ENCODE measurements around the gene NECTIN1. TPM values are rescaled to one million over a fixed set of nuclear protein-coding genes. Genes with fewer than 3 reads are reported as not detected.
"Not testable (repeated sequence)": the region's sequence is repeated elsewhere in the genome, so short reads cannot be mapped to it uniquely, and the experiment has no call there.

Gene NECTIN1
- total RNA-seq, 1 donor from 2014 or later, result 17.5 TPM

- no peak for DNase-seq
Observed at GRCh38 chr11:119616586-119617339, 112.2 kb downstream of the NECTIN1 start.

GRCh38 chr11:119615882-119616196 lies 113.2 kb downstream of the NECTIN1 start:
- DNase-seq, result no peak

GRCh38 chr11:119615003-119615881 lies 113.8 kb downstream of the NECTIN1 start:
- peak; percentile 58 for DNase-seq

- DNase-seq, result no peak
Observed at GRCh38 chr11:119614222-119615002, 114.6 kb downstream of the NECTIN1 start.

- no peak for DNase-seq
Observed at GRCh38 chr11:119612814-119613213, 116.2 kb downstream of the NECTIN1 start.

GRCh38 chr11:119610836-119611426 lies 118.1 kb downstream of the NECTIN1 start:
- DNase-seq, result no peak

GRCh38 chr11:119608781-119609180 lies 120.2 kb downstream of the NECTIN1 start:
- no peak for DNase-seq

GRCh38 chr11:119608201-119608600 lies 120.8 kb downstream of the NECTIN1 start:
- no peak for DNase-seq

GRCh38 chr11:119607726-119608125 lies 121.3 kb downstream of the NECTIN1 start:
- DNase-seq, result no peak

- DNase-seq, result no peak
Observed at GRCh38 chr11:119605137-119605665, 123.8 kb downstream of the NECTIN1 start.

GRCh38 chr11:119602745-119603373 lies 126.1 kb downstream of the NECTIN1 start:
- no peak for DNase-seq

GRCh38 chr11:119599864-119600541 lies 129.0 kb downstream of the NECTIN1 start:
- DNase-seq, result no peak

GRCh38 chr11:119595941-119596340 lies 133.1 kb downstream of the NECTIN1 start:
- not testable (repeated sequence) for DNase-seq

- DNase-seq, result no peak
Observed at GRCh38 chr11:119594639-119595249, 134.3 kb downstream of the NECTIN1 start.

- no peak for DNase-seq
Observed at GRCh38 chr11:119593346-119593745, 135.7 kb downstream of the NECTIN1 start.

- peak; percentile 16 for DNase-seq
Observed at GRCh38 chr11:119592642-119593041, 136.4 kb downstream of the NECTIN1 start.

GRCh38 chr11:119591836-119592310 lies 137.1 kb downstream of the NECTIN1 start:
- no peak for DNase-seq

- DNase-seq, result no peak
Observed at GRCh38 chr11:119590651-119591351, 138.2 kb downstream of the NECTIN1 start.

- DNase-seq, result peak; percentile 35
Observed at GRCh38 chr11:119589001-119589400, 140.0 kb downstream of the NECTIN1 start.

Data from occipital lobe (tissue), 2 donors.